Spleen (tissue), 11 donors: ENCODE results near the gene ERICH3. TPM values are rescaled to one million over a fixed set of nuclear protein-coding genes. Genes with fewer than 3 reads are reported as not detected.

Source experiments
- DNase-seq: peaks from one replicate; pipeline ENCODE4 v3.0.0-alpha.2; 2020
- H3K27ac ChIP-seq, 8 donors: fragments of 200-600 bp; sonication (generic) in 7 of 8; 1 replicate in 4 of 8; 2 replicates in 4 of 8; pipeline versions ENCODE4 v1.5.0 to v1.8.0; 2016 to 2021; ENCODE audit warnings: inconsistent platforms in 4 of 8, mild to moderate bottlenecking in 4 of 8, moderate library complexity in 1 of 8
- H3K27me3 ChIP-seq, 7 donors: fragments of 200-600 bp; sonication (generic) in 6 of 7; replicated peaks in 1 of 7; 1 replicate in 4 of 7; 2 replicates in 3 of 7; pipeline versions ENCODE4 v1.5.0 to v1.8.0; 2016 to 2021; ENCODE audit warnings: inconsistent platforms in 3 of 7, mild to moderate bottlenecking in 1 of 7
- H3K36me3 ChIP-seq, 6 donors: fragments of 200-600 bp; sonication (generic) in 5 of 6; 1 replicate in 4 of 6; 2 replicates in 2 of 6; pipeline versions ENCODE4 v1.5.0 to v1.8.0; 2016 to 2021; ENCODE audit warnings: inconsistent platforms in 2 of 6
- H3K4me1 ChIP-seq, 6 donors: fragments of 200-600 bp; sonication (generic) in 5 of 6; 1 replicate in 3 of 6; 2 replicates in 3 of 6; pipeline versions ENCODE4 v1.5.0 to v1.8.0; 2016 to 2021; ENCODE audit warnings: inconsistent platforms in 3 of 6
- H3K4me3 ChIP-seq, 8 donors: fragments of 200-600 bp; sonication (generic) in 7 of 8; 1 replicate in 4 of 8; 2 replicates in 4 of 8; pipeline versions ENCODE4 v1.5.0 to v1.8.0; 2016 to 2021; ENCODE audit warnings: inconsistent platforms in 4 of 8, mild to moderate bottlenecking in 4 of 8, moderate library complexity in 2 of 8
- H3K9me3 ChIP-seq, 8 donors: fragments of 200-600 bp; sonication (generic) in 7 of 8; 1 replicate in 4 of 8; 2 replicates in 4 of 8; pipeline versions ENCODE4 v1.5.0 to v1.8.0; 2016 to 2021; ENCODE audit warnings: inconsistent platforms in 4 of 8
- CTCF ChIP-seq, 11 experiments: fragments of 200-600 bp in 7 of 11; fragments of 450-650 bp in 4 of 11; sonication (generic) in 4 of 11; IDR thresholded peaks in 8 of 11; conservative IDR thresholded peaks in 3 of 11; 1 replicate in 7 of 11; 2 replicates in 4 of 11; pipeline versions ENCODE4 v1.4.0 to v1.8.0; 2016 to 2021; ENCODE audit warnings: antibody characterized with exemption in 11 of 11, inconsistent platforms in 4 of 11, mild to moderate bottlenecking in 1 of 11
- POLR2A ChIP-seq, 3 donors: fragments of 450-650 bp; IDR thresholded peaks; one replicate each; pipeline ENCODE4 v1.5.1; 2017; ENCODE audit warnings: antibody characterized with exemption in 3 of 3, mild to moderate bottlenecking in 1 of 3
- POLR2AphosphoS5 ChIP-seq, 3 donors: sonication (generic); formaldehyde crosslinking; IDR thresholded peaks; one replicate each; pipeline ENCODE4 v1.5.1; 2017; ENCODE audit warnings: antibody characterized with exemption in 3 of 3
- WGBS, 5 donors: extraction: QIAGEN DNeasy Blood & Tissue Kit in 3 of 5; methylation state at CpG; one replicate each; pipeline versions ENCODE4 v1.1.5 to v1.1.7; 2013 to 2018; 5-methylcytosine and 5-hydroxymethylcytosine counted together
- intact Hi-C: fragments of 100-400 bp; cut with DNase I; formaldehyde crosslinking; loops from one replicate; pipeline ENCODE4 v1.15.0; 2023; ENCODE audit warnings: low total_unique reads
- polyA plus RNA-seq, 3 donors: library from polyadenylated mRNA; stranded (reverse); fragments of 200-250 nt; gene quantifications; one replicate each; pipeline ENCODE4 v1.2.1, GENCODE V29; 2013
- total RNA-seq, 7 donors: library from RNA; depleted of rRNA in 3 of 7; stranded (reverse); fragments of >200 nt in 3 of 7; fragmentation: NEBNext Ultra II Directional in 4 of 7; extraction: Animal tissue kit (Norgen Biotek cat#: 25700) in 4 of 7; gene quantifications; one replicate each; pipeline versions ENCODE4 v1.1.0 to v1.2.1, GENCODE V29; 2016 to 2021
- donor health status: healthy with polysubstance abuse.
- donor health status: DM: no; HTN: no; CAD: no; lungs with moderate emphysema.
- donor health status: DM: no; HTN: no; CAD: no.
- donor health status: Bipolar disorder and iron deficiency.
- donor health status: healthy.
- donor health status: DM: no; HTN: no; CAD: no.
- donor health status: DM: yes; HTN: yes; CAD: no.

Gene ERICH3
- total and polyA plus RNA-seq, 10 donors = 0.15 to 0.65 (median 0.35) TPM; not detected in 1

- Histone ChIP-seq H3K9me3 (no peaks in the 10 kb centered on the region), H3K4me3 (no peak overlapping the region), H3K36me3 (no peaks in the 10 kb centered on the region), H3K4me1 (peaks cover 0 to 5% (median 0%) of the 10 kb centered on the region in 6 donors), H3K27me3 (no peaks in the 10 kb centered on the region), H3K27ac (no peak overlapping the region)
- intact Hi-C loops = no loop called here
- TF ChIP-seq POLR2A (IDR thresholded peaks at IDR 0.05) = no peak
- TF ChIP-seq CTCF (IDR thresholded peaks at IDR 0.05 in 8 of 11, conservative IDR thresholded peaks at IDR 0.05 in 3 of 11) = no peak
- TF ChIP-seq POLR2AphosphoS5 (IDR thresholded peaks at IDR 0.05) = no peak
- WGBS, 5 donors = 87 to 94% (median 90%) methylated on average over 4 of the region's 4 CpGs
- DNase-seq = no peak
Observed at GRCh38 chr1:74690909-74691308, 17.3 kb upstream of the ERICH3 start.

GRCh38 chr1:74690364-74690696 lies 16.7 kb upstream of the ERICH3 start:
- Histone ChIP-seq H3K9me3 (no peaks in the 10 kb centered on the region), H3K36me3 (no peaks in the 10 kb centered on the region), H3K27ac (no peak overlapping the region), H3K4me3 (no peak overlapping the region), H3K27me3 (no peaks in the 10 kb centered on the region), H3K4me1 (peaks cover 0 to 5% (median 0%) of the 10 kb centered on the region in 6 donors)
- no peak for DNase-seq
- intact Hi-C loops = no loop called here
- no peak for TF ChIP-seq CTCF (IDR thresholded peaks at IDR 0.05 in 8 of 11, conservative IDR thresholded peaks at IDR 0.05 in 3 of 11)
- no peak for TF ChIP-seq POLR2AphosphoS5 (IDR thresholded peaks at IDR 0.05)
- TF ChIP-seq POLR2A (IDR thresholded peaks at IDR 0.05) = no peak
- WGBS, 5 donors = 3 to 46% (median 24%) methylated on average over 2 of the region's 2 CpGs

GRCh38 chr1:74689621-74690363 lies 16.2 kb upstream of the ERICH3 start:
- Histone ChIP-seq H3K9me3 (no peaks in the 10 kb centered on the region), H3K4me3 (no peak overlapping the region), H3K36me3 (no peaks in the 10 kb centered on the region), H3K27me3 (no peaks in the 10 kb centered on the region), H3K4me1 (peaks cover 0 to 5% (median 0%) of the 10 kb centered on the region in 6 donors), H3K27ac (no peak overlapping the region)
- intact Hi-C loops = no loop called here
- 32 to 40% (median 37%) methylated on average over 5 of the region's 5 CpGs for whole genome bisulfite sequencing, 5 donors
- no peak for TF ChIP-seq POLR2A (IDR thresholded peaks at IDR 0.05)
- TF ChIP-seq POLR2AphosphoS5 (IDR thresholded peaks at IDR 0.05) = no peak
- peak; percentile 58 to 81 (median 73) for TF ChIP-seq CTCF (IDR thresholded peaks at IDR 0.05 in 8 of 11, conservative IDR thresholded peaks at IDR 0.05 in 3 of 11)
- DNase-seq = no peak

- Histone ChIP-seq H3K4me1 (peaks cover 0 to 5% (median 0%) of the 10 kb centered on the region in 6 donors), H3K27ac (no peak overlapping the region), H3K9me3 (no peaks in the 10 kb centered on the region), H3K27me3 (no peaks in the 10 kb centered on the region), H3K36me3 (no peaks in the 10 kb centered on the region), H3K4me3 (no peak overlapping the region)
- WGBS, 5 donors = 84 to 94% (median 88%) methylated on average over 4 of the region's 4 CpGs
- intact Hi-C loops = no loop called here
- DNase-seq = no peak
- TF ChIP-seq POLR2AphosphoS5 (IDR thresholded peaks at IDR 0.05) (no peak), POLR2A (IDR thresholded peaks at IDR 0.05) (no peak), CTCF (IDR thresholded peaks at IDR 0.05 in 8 of 11, conservative IDR thresholded peaks at IDR 0.05 in 3 of 11) (no peak)
Observed at GRCh38 chr1:74686928-74687327, 13.3 kb upstream of the ERICH3 start.
